ENCODE results near the gene MICALL2.

Gene MICALL2

GRCh38 chr7:1385809-1386622 is 73.3 kb downstream of the MICALL2 start:
- DNase-seq (ENCODE audit: low read depth) = no peak

GRCh38 chr7:1385086-1385808 is 74.0 kb downstream of the MICALL2 start:
- no peak overlapping the region for H3K4me3 ChIP-seq (ENCODE audit: low read length)
- TF ChIP-seq CTCF (conservative IDR thresholded peaks at IDR 0.05; ENCODE audit: low read depth, low read length) = no peak
- no peak for DNase-seq (ENCODE audit: low read depth)

More at GRCh38 chr7:1385809-1386622, 73.3 kb downstream of the MICALL2 start:
- no peak for TF ChIP-seq CTCF (conservative IDR thresholded peaks at IDR 0.05; ENCODE audit: low read depth, low read length)
- no peak overlapping the region for H3K4me3 ChIP-seq (ENCODE audit: low read length)
